ENCODE measurements around the gene OR10G6. TPM values are rescaled to one million over a fixed set of nuclear protein-coding genes. Genes with fewer than 3 reads are reported as not detected.
"Not testable (repeated sequence)": the region's sequence is repeated elsewhere in the genome, so short reads cannot be mapped to it uniquely, and the experiment has no call there.

The OR10G6 gene
- total RNA-seq, 1 donor from 2014 or later: not detected

GRCh38 chr11:124026498-124026897 is 31.5 kb upstream of the OR10G6 start, which contains the start of gene OR10G8:
OR10G8 (plus strand) TSS chr11:124026798; CDS start chr11:124029623, 2,825 bp downstream.
- no peak for DNase-seq
- no peak for TF ChIP-seq CTCF (IDR thresholded peaks at IDR 0.05; ENCODE audit: borderline replicate concordance)
- H3K27ac ChIP-seq (replicated peaks): no peak within 1 kb of the TSS
- H3K4me1 ChIP-seq: no peaks in the 10 kb centered on the region
- intact Hi-C loops (cut with micrococcal nuclease): no loop called here
- H3K36me3 ChIP-seq: no peaks in the 10 kb centered on the region
- H3K4me3 ChIP-seq: no peak within 1 kb of the TSS
- H3K27me3 ChIP-seq (ENCODE audit: low read depth): no peaks in the 10 kb centered on the region
- H3K9me3 ChIP-seq (replicated peaks): no peaks in the 10 kb centered on the region

- H3K27ac ChIP-seq (replicated peaks); DNase-seq; H3K27me3 ChIP-seq (ENCODE audit: low read depth); intact Hi-C loops (cut with micrococcal nuclease); H3K4me3 ChIP-seq; H3K4me1 ChIP-seq; H3K36me3 ChIP-seq; H3K9me3 ChIP-seq (replicated peaks): not testable (repeated sequence)
Measured at GRCh38 chr11:124015837-124016236, 20.9 kb upstream of the OR10G6 start.

GRCh38 chr11:124012697-124013096 is 17.7 kb upstream of the OR10G6 start, which contains the start of gene OR10G4:
OR10G4 (plus strand) TSS chr11:124012997; CDS start chr11:124015575, 2,578 bp downstream.
- H3K9me3 ChIP-seq (replicated peaks): no peaks in the 10 kb centered on the region
- no peak within 1 kb of the TSS for H3K4me3 ChIP-seq
- intact Hi-C loops (cut with micrococcal nuclease): no loop called here
- no peak within 1 kb of the TSS for H3K27ac ChIP-seq (replicated peaks)
- no peaks in the 10 kb centered on the region for H3K27me3 ChIP-seq (ENCODE audit: low read depth)
- H3K36me3 ChIP-seq: no peaks in the 10 kb centered on the region
- no peak for TF ChIP-seq CTCF (IDR thresholded peaks at IDR 0.05; ENCODE audit: borderline replicate concordance)
- H3K4me1 ChIP-seq: no peaks in the 10 kb centered on the region
- DNase-seq: no peak

GRCh38 chr11:123979311-123979710 is 15.7 kb downstream of the OR10G6 start:
- Histone ChIP-seq H3K36me3 (no peaks in the 10 kb centered on the region), H3K9me3 (replicated peaks) (peaks cover 14% of the 10 kb centered on the region), H3K4me3 (no peak overlapping the region), H3K4me1 (no peaks in the 10 kb centered on the region), H3K27me3 (ENCODE audit: low read depth) (no peaks in the 10 kb centered on the region), H3K27ac (replicated peaks) (no peak overlapping the region)
- TF ChIP-seq CTCF (IDR thresholded peaks at IDR 0.05; ENCODE audit: borderline replicate concordance): no peak
- intact Hi-C loops (cut with micrococcal nuclease): no loop called here
- DNase-seq: no peak

GRCh38 chr11:123977731-123978347 is 17.1 kb downstream of the OR10G6 start, which contains the start of gene OR10S1:
OR10S1 (minus strand) TSS chr11:123977781; CDS start chr11:123977664, 117 bp downstream.
- H3K4me3 ChIP-seq: no peak within 1 kb of the TSS
- no peak within 1 kb of the TSS for H3K27ac ChIP-seq (replicated peaks)
- no peaks in the 10 kb centered on the region for H3K36me3 ChIP-seq
- no peak for DNase-seq
- no peaks in the 10 kb centered on the region for H3K4me1 ChIP-seq
- H3K27me3 ChIP-seq (ENCODE audit: low read depth): no peaks in the 10 kb centered on the region
- TF ChIP-seq CTCF (IDR thresholded peaks at IDR 0.05; ENCODE audit: borderline replicate concordance): no peak
- intact Hi-C loops (cut with micrococcal nuclease): no loop called here
- H3K9me3 ChIP-seq (replicated peaks): peaks cover 10% of the 10 kb centered on the region

- Histone ChIP-seq H3K9me3 (replicated peaks) (peaks cover 1% of the 10 kb centered on the region), H3K4me3 (no peak overlapping the region), H3K4me1 (no peaks in the 10 kb centered on the region), H3K36me3 (no peaks in the 10 kb centered on the region), H3K27ac (replicated peaks) (no peak overlapping the region), H3K27me3 (ENCODE audit: low read depth) (no peaks in the 10 kb centered on the region)
- TF ChIP-seq CTCF (IDR thresholded peaks at IDR 0.05; ENCODE audit: borderline replicate concordance): no peak
- intact Hi-C loops (cut with micrococcal nuclease): no loop called here
- no peak for DNase-seq
Measured at GRCh38 chr11:123976770-123977560, 18.0 kb downstream of the OR10G6 start.
